GM06990 (cell line): ENCODE results near the gene APRT.

Experiments used
- DNase-seq: peaks from one replicate; pipeline ENCODE4 v3.0.0-alpha.2; 2011; ENCODE audit not compliant: insufficient read length; ENCODE audit errors: extremely low read depth
- H3K27me3 ChIP-seq: replicated peaks from 2 replicates; pipeline ENCODE4 v1.6.0; 2011; ENCODE audit warnings: low read length; ENCODE audit not compliant: control insufficient read depth, insufficient read depth
- H3K36me3 ChIP-seq: 2 replicates; pipeline ENCODE4 v1.5.1; 2011; ENCODE audit warnings: low read length; ENCODE audit not compliant: control insufficient read depth, insufficient read depth
- H3K4me3 ChIP-seq: replicated peaks from 2 replicates; pipeline ENCODE4 v1.5.1; 2011; ENCODE audit warnings: low read depth, mild to moderate bottlenecking, control low read depth, low read length
- CTCF ChIP-seq: IDR thresholded peaks from 2 replicates; pipeline ENCODE4 v1.5.1; 2011; ENCODE audit warnings: low read length, control low read depth, mild to moderate bottlenecking, inconsistent platforms; ENCODE audit not compliant: insufficient read depth, poor library complexity, severe bottlenecking

Gene APRT

DNA sequence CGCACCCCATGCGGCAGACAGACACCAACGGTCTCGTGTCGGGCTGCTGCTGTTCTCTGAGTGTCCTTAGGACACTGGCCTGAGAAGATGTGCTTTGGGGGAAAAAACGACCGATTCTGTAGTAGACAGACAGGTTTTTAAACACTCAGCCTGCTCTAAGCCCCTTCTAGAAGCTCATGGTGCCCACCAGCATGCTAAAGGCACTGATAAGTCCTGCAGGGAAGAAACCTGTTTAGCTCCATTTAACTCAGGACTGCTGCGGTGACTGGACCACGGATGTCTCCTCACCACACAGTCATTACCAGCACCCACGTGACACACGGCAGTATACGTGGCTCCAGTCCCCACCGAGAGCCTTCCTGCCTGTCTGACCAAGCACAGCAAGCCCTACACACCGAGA lies 19.1 kb upstream of the APRT start:
- no peaks in the 10 kb centered on the region for H3K36me3 ChIP-seq

DNA sequence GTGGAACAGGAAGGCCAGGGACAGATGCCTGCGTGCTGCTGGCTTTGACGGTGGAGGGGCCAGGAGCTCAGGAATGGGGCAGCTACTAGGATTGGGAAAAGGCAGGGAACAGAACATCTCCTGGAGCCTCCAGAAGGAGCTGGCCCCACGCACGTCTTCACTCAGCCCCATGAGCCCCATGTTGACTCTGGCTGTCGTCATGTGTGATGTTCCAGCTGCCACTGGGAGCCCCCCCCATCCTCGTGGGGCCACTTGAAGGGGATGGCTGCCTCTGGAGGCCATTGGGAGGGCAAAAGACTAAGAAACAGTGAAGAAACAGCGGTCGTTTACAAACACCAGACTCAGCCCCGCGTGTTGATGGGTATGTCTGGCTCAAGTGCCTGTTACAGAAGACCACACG lies 18.5 kb upstream of the APRT start:
- H3K27me3 ChIP-seq = no peaks in the 10 kb centered on the region
- no peak for DNase-seq
- TF ChIP-seq CTCF = no peak
- H3K36me3 ChIP-seq = no peaks in the 10 kb centered on the region
- no peak overlapping the region for H3K4me3 ChIP-seq

More for the DNA sequence above, 19.1 kb upstream of the APRT start:
- no peak for DNase-seq
- no peak overlapping the region for H3K4me3 ChIP-seq
- no peaks in the 10 kb centered on the region for H3K27me3 ChIP-seq
- TF ChIP-seq CTCF = no peak

GRCh38 chr16:88828711-88829110 lies 17.0 kb upstream of the APRT start:
- peaks cover 2% of the 10 kb centered on the region for H3K36me3 ChIP-seq
- no peaks in the 10 kb centered on the region for H3K27me3 ChIP-seq
- no peak overlapping the region for H3K4me3 ChIP-seq
- TF ChIP-seq CTCF = no peak
- DNase-seq = no peak

GRCh38 chr16:88827727-88828126 lies 16.0 kb upstream of the APRT start:
- DNase-seq = no peak
- Histone ChIP-seq H3K36me3 (peaks cover 2% of the 10 kb centered on the region), H3K27me3 (no peaks in the 10 kb centered on the region), H3K4me3 (no peak overlapping the region)
- TF ChIP-seq CTCF = no peak

- TF ChIP-seq CTCF = no peak
- no peak for DNase-seq
- Histone ChIP-seq H3K36me3 (peaks cover 3% of the 10 kb centered on the region), H3K27me3 (no peaks in the 10 kb centered on the region), H3K4me3 (no peak overlapping the region)
Measured at GRCh38 chr16:88826070-88826840, 14.5 kb upstream of the APRT start.
